Measurements from ENCODE around the gene ATG2B.

The ATG2B gene, protein sequence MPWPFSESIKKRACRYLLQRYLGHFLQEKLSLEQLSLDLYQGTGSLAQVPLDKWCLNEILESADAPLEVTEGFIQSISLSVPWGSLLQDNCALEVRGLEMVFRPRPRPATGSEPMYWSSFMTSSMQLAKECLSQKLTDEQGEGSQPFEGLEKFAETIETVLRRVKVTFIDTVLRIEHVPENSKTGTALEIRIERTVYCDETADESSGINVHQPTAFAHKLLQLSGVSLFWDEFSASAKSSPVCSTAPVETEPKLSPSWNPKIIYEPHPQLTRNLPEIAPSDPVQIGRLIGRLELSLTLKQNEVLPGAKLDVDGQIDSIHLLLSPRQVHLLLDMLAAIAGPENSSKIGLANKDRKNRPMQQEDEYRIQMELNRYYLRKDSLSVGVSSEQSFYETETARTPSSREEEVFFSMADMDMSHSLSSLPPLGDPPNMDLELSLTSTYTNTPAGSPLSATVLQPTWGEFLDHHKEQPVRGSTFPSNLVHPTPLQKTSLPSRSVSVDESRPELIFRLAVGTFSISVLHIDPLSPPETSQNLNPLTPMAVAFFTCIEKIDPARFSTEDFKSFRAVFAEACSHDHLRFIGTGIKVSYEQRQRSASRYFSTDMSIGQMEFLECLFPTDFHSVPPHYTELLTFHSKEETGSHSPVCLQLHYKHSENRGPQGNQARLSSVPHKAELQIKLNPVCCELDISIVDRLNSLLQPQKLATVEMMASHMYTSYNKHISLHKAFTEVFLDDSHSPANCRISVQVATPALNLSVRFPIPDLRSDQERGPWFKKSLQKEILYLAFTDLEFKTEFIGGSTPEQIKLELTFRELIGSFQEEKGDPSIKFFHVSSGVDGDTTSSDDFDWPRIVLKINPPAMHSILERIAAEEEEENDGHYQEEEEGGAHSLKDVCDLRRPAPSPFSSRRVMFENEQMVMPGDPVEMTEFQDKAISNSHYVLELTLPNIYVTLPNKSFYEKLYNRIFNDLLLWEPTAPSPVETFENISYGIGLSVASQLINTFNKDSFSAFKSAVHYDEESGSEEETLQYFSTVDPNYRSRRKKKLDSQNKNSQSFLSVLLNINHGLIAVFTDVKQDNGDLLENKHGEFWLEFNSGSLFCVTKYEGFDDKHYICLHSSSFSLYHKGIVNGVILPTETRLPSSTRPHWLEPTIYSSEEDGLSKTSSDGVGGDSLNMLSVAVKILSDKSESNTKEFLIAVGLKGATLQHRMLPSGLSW (N-terminal part only)

DNA sequence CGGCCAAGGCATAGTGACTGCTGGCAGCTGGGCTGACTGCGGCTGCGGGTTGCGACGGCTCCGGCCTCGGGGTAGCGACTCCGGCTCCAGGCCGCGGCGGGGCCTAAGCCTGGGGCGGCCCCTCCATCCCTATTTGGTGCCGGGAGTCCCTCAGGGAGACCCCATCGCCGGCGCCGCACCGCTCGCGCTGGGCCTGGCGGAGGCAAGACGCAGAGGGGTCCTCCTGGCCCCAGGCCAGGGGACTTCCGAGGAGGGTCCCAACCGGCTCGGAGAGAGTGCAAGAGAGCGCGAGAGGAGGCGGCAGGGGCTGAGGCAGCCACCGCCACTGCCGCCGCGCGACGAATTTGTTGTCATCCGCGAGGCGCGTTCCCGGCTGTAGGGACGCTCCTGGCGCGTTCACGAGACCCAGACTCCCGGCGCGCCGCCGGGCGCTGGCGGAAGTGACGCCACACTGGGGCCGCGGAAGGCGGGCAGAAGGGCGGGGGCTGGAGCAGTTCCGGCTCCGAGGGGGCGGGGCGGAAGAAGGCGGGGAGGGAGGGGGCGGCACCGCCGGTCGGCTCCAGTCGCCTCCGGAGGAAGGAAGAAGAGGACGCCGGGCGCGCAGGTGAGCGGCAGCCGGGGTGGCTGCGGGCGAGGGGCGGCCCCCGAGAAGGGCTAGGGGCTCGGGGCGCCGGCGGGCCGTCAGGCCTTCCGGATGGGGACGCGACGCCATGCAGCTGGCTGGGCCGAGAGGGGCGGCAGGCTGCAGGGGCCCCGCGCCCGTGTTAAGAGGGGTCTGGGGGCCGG lies at the start of gene ATG2B, which contains the start of gene GSKIP:
ATG2B (minus strand) TSS at position 377 of the 786 bp plus-strand sequence; CDS start at position 12, 365 bp downstream.
GSKIP (plus strand) TSS at position 562 of the 786 bp plus-strand sequence. CDS start 18,722 bp downstream, outside the sequence.
- peak; percentile 61 to 98 (median 92) for DNase-seq

DNA sequence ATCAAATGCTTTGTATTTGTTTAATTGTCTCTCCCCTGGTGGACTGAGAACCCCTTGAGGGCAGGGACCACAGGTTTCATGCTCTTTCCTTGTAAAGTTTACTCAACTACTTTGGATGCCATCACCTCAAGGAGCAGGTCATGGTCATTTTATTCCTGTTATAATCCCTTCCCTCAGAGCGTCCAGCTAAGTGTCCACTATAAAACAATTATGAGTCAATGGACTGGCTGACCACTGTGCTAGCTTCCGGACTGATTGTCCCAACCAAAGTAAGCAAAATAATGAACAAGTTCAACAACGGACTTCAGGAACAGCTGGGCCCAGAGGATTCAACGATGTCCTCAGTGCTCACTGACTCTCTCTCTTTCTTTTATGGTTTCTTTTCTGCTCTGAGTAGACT lies 47.0 kb upstream of the ATG2B start:
- no peak for DNase-seq

DNA sequence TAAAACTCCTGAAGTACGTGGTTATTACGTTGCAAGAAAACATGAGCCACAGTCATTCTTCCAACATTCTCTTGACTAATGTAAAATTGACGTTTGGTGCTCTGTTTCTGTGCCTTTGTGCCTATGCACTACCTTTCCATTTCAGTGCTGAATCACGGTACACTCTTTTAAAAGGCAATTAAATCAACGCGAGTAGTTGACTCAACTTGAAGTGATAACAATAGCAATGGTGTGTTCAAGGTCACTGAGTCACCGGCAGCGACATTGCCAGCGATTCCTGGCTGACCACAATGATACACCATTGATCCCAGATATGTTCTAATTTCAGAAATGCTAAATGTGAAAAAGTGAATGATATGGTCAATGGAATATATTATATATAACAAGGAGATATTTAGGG lies 46.6 kb upstream of the ATG2B start:
- DNase-seq, result no peak

DNA sequence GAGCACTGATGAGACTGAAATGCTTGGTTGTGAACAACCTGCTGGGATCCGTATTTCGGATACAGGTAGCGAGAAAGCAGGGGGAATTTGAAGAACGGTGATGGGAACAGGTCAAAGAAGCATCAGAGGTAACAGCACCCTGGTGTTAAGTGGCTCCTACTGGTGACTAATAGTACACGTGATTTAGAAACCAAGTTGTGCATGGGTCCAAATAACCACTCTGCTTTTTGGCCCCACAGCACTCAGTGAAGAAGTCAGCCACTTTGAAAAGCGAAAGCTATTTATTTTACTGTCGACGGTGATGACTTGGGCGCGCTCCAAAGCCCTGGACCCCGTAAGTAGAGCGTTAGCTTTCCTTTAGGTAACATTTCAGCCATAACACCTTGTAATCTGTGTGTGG lies 45.5 kb upstream of the ATG2B start:
- DNase-seq, result no peak

DNA sequence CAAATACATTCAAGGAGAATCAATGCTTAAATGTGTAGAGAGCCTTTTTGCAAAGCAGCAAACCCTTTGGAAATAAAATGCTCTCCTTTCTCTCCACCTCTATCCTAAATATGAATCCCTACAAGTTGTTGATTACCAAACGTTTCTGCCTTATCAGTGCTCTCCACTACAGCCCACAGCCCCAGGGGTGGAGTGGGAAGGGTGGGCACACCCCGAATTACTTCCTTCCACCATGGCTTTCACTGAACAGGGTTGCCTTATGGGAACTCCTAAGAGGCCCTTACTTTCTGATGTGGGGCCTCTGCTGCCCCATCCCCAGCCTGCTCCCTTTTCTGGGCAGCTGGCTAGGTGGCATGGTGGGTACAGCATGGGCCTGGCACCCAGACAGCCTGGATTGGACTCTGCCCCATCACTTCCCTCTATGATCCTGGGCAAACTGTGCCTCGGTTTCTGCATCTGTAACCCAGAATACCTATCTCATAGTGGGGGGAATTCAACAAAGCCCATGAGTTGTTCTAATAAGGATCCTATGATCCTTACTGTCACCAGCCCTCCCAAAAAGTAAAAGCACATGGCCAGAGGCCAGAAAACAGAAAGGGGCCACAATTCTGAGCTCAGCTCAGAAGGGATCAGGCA lies 44.9 kb upstream of the ATG2B start:
- no peak for DNase-seq

DNA sequence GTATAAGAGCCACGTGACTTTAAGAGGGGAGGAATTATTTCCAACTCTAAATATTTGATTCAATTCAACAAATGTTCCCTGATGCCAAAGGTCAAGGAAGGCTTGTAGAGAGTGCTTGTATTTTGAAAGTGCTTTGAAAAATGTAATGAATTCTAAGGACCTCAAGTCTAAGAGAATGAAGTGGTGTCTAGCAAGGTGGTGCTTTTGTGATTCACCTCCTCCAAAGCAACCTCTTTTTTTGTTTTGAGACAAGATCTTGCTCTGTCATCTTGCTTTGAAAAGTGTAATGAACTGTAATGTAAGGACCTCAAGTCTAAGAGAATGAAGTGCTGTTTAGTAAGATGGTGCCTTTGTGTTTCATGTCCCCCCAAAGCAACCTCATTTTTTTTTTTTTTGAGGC lies 42.5 kb upstream of the ATG2B start:
- DNase-seq, result no peak

DNA sequence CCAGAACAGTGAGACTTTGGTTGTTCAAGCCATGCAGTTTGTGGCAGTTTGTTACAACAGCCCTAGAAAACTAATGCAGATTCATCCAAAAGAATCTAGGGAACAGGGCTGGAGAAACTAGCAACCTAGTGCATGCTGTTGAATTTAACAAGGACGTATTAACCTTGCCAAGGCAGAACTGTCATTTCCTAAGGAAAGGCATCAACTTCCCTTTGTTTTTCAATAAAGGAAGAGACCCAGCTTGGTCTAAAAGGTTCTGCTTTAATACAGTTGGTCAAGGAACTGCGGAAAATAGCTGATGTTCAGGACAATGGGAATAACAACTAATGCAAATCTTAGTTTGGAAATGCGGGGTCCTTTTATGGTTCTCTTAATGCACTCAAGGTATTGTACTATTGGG lies 40.3 kb upstream of the ATG2B start:
- no peak for DNase-seq

DNA sequence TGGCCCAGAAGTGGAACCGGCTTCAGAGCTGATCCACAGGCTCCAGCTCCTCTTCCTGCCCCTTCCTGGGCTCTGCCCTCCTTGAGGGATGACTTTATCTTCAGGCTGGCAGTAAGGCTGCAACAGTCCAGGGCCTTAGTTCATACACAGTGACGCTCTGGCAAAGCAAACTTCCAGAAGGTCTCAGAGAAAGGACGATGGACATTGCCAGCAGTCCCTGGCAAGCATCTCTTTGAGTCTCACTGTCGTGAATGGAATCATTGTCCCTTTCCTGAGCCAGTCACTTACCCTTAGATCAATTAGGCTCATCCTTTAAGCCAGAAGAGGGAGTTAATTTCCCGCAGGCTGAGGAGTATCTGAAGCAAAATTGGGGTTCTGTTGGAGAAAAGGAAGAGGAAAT lies 37.4 kb upstream of the ATG2B start:
- peak in 41 of 56 donors; percentile 9 to 79 (median 42) for DNase-seq

DNA sequence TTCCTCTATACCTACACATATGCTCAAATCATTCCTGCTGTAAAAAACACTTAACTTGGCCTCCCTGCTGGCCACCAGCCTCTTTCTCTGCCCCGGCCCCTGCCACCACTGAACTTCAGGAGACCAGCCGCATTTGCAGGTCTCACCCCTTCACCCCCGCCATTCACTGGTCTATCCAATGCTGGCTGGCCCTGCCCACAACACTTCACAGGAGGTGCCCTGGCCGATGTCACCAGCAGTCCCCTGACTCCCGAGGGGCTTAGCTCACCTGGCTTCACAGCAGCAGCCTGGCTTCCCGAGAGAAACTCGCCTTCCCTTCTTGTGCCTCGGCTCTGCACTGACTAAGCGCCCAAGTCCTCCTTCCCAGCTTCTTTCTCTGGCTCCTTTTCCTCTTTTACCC lies 36.3 kb upstream of the ATG2B start:
- DNase-seq, result no peak

DNA sequence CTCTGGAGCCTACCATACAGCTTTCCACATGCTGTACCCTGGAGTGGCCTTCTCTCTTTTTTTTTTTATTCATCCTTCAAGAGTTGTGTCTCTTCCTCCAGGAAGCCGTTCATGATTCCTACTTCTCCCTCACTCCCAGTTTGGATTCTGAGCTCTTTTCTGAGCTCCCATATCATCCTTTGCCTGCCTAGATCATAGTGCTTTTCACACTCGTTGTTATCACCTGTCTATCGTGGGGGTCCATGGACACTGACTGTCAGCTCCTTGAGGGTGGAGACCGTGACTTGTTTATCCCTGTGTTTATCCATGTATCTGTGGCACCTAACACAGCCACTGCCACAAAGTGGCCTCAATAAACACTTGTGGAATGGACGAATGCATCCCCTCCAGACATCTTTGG lies 35.8 kb upstream of the ATG2B start:
- no peak for DNase-seq

DNA sequence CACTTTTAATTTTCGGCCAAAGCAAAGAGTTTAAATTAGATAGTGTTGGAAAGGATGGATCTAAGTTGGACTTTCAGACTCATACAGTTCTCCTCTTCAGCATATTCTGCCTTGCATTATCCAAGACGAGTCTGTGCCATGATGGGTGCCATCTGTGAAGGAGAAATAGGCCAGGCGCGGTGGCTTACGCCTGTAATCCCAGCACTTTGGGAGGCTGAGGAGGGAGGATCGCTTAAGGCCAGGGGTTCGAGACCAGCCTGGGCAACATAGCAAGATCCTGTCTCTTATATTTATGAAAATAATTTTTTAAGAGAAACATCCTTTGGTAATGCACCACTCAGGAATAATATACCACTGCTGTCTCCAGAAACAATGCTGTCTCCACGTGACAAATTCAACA lies 35.3 kb upstream of the ATG2B start:
- DNase-seq, result no peak

DNA sequence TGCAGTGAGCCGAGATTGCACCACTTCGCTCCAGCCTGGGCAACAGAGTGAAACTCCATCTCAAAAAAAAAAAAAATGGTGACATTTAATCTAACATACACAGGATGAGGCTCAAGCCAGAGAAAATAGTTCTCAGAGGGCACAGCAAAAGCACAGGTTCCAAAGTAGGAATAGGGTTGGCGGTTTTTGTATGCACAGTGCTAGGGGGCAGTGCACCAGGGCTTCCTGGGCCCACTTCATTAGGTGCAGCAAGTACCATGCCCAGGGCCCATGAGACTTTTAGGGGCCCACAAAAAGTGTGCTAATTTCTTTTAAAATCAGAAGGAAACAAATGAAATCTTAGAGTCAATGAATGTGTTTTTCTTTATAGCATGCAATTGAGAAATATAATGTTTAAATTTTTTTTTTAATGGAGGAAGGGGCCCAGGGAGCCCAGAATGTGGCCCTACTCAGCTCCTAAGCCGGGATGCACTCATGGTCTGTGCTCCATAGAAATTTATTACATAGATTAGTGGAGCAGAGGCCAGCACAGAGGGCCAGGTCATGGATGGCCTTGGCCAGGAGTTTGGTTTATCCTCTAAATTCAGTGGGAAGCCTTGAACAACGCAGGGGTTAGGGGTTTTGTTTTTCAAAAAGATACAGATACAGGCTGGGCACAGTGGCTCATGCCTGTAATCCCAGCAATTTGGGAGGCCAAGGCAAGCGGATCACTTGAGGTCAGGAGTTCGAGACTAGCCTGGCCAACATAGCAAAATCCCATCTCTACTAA lies 31.1 kb upstream of the ATG2B start:
- DNase-seq, result no peak

DNA sequence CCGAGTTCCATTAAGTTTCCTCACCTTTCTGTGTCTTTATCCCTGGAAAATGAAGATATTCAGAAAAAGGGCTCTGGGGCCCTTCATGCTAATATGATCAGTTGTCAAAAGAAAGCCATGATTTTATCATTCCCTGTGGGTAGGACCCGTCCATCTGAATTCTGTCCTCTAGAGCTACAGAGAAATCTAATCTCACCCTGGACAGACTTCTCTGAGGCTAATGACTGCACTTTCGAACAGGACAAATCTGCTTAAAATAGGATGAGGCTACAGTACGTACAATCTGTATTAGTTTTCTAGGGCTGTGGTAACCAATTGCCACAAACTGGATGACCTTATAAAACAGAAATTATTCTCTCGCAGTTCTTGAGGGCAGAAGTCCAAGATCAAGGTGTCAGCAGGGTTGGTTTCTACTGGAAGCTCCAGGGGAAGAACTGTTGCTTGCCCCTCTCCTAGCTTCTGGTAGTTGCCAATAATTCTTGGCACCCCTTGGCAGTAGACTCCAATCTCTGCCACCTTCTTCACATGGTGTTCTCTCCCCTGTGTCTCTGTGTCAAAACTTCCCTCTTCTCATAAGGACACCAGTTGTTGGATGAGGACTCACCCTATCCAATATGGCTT lies 30.0 kb upstream of the ATG2B start:
- DNase-seq, result no peak

DNA sequence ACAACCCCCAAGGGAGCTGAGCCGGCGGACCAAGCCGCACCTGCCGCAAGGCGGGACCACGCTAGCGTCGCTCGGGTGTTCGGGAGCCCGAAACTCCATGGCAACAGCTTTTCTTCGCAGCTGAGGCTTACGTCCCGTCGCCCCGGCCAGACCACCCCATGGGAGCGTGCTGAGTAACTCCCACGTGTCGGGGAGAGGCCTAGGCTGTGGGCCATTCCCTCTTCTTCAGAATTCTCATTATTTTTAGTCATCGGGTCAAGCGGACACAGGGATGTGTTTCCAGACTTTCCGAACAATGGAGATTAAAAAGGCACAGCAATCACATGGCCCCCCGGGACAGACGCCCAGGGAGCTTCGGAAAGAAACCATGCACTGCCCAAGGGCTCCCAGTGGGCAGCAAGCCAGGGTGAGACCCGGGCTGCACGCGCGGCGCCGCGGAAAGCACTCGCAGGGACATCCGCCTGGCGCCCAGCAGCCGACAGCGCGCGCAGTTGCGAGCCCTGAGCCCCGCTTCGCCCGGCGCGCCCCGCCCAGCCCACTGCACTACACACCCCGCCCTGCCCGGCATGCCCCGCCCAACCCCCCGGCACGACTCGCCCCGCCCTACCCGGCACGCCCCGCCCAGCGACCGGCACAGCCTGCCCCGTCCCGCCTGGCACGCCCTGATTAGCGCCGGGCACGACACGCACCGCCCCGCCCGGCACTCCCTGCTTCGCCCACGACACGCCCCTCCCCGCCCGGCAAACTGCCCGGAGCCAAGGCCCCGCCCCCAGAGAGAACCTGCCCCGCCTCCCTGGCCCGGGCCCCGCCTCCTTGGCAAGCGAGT lies 28.4 kb upstream of the ATG2B start:
- DNase-seq, result peak; percentile 61 to 99 (median 97)

DNA sequence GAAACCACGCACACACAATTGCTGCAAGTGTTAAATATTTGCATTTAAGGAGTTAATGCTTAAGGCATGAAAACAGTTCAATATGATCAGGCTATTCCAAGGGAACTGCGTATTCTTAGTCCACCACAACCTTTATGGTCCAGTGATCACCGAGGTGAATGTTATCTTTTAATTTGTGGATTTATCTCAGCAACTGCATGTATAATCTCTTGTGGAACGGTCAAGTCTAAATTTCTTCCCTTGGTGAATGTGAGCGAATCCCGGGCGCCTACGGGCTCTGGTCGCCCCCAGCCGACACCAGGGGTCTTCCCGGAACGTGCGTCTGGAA lies 27.8 kb upstream of the ATG2B start:
- no peak for DNase-seq

DNA sequence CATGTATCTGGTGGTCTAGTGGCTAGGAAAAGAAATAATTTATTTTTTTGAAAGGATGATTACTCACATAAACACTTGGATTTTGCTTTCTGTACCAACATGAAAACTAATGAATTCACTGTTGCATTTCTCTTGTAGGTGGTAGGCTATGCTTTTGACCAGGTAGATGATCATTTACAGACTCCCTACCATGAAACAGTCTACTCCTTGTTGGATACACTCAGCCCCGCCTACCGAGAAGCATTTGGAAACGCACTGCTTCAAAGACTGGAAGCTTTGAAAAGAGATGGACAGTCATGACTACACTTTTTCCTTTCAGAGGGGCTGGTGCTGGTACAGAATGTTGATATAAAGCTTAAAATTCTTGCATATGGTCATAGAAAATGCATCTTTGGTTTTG lies 22.2 kb upstream of the ATG2B start:
- DNase-seq, result no peak

DNA sequence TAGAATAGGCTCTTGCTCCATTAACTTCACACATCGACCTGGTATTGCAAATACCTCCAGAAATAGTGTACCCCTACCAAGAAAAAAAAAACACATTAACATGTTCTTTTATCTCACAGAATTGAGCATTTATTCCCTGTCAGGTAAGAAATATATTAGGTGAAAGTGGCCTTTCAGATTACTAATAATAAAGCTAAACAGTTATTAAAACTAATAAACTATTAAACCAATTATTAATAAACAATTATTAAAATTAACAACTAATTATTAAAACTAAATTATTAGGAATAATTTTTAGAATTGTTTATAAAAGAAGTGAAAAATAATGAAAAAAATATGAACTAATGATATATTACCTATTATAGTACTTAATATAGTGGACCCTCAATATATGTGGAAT lies 21.6 kb upstream of the ATG2B start:
- DNase-seq, result no peak

DNA sequence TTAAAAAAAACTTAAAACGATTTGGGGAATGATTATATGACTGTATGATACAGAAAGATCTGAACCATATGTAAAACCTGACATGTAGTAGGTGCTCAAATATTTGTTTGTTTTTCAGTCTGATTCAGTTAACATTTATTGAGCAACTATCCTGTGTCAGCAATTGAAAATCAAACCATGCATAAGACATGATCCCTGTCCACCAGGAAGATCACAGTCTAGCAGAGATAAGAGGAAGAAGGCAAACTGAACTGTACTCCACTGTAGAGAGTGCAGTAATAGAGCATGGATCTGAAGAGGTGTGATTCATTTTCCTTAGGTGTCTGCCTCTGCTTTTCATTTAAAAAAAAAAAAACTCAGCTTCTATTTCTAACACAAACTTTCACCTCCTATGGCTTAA lies 20.9 kb upstream of the ATG2B start:
- DNase-seq, result no peak
